ENCODE measurements around the gene C1orf116.

The C1orf116 gene

GRCh38 chr1:207058878-207059867, 26.6 kb upstream of the C1orf116 start:
- peaks cover 34% of the 10 kb centered on the region for H3K36me3 ChIP-seq (ENCODE audit: control insufficient read depth, insufficient read depth, low read length, severe bottlenecking)
- no peak for DNase-seq (ENCODE audit: low read depth)
- no peaks in the 10 kb centered on the region for H3K9me3 ChIP-seq (ENCODE audit: control insufficient read depth, low read length)
- H3K4me3 ChIP-seq (ENCODE audit: low read length): no peak overlapping the region
- no peak overlapping the region for H3K9ac ChIP-seq (ENCODE audit: low read length)
- H3K27me3 ChIP-seq (replicated peaks; ENCODE audit: control insufficient read depth, insufficient read depth, low read length): no peaks in the 10 kb centered on the region
- H3K4me1 ChIP-seq (ENCODE audit: control insufficient read depth, insufficient read depth, low read length): no peaks in the 10 kb centered on the region

- no peak for DNase-seq (ENCODE audit: low read depth)
- Histone ChIP-seq H3K4me3 (ENCODE audit: low read length) (no peak overlapping the region), H3K4me1 (ENCODE audit: control insufficient read depth, insufficient read depth, low read length) (no peaks in the 10 kb centered on the region), H3K36me3 (ENCODE audit: control insufficient read depth, insufficient read depth, low read length, severe bottlenecking) (peaks cover 24% of the 10 kb centered on the region), H3K9ac (ENCODE audit: low read length) (no peak overlapping the region), H3K27me3 (replicated peaks; ENCODE audit: control insufficient read depth, insufficient read depth, low read length) (no peaks in the 10 kb centered on the region), H3K9me3 (ENCODE audit: control insufficient read depth, low read length) (no peaks in the 10 kb centered on the region)
Observed at GRCh38 chr1:207058252-207058651, 25.7 kb upstream of the C1orf116 start.

- DNase-seq (ENCODE audit: low read depth): no peak
- H3K4me1 ChIP-seq (ENCODE audit: control insufficient read depth, insufficient read depth, low read length): peaks cover 10% of the 10 kb centered on the region
- peaks cover 9% of the 10 kb centered on the region for H3K36me3 ChIP-seq (ENCODE audit: control insufficient read depth, insufficient read depth, low read length, severe bottlenecking)
- H3K9me3 ChIP-seq (ENCODE audit: control insufficient read depth, low read length): no peaks in the 10 kb centered on the region
- H3K4me3 ChIP-seq (ENCODE audit: low read length): no peak overlapping the region
- H3K27me3 ChIP-seq (replicated peaks; ENCODE audit: control insufficient read depth, insufficient read depth, low read length): no peaks in the 10 kb centered on the region
- H3K9ac ChIP-seq (ENCODE audit: low read length): no peak overlapping the region
Observed at GRCh38 chr1:207056673-207057072, 24.1 kb upstream of the C1orf116 start.

- Histone ChIP-seq H3K4me3 (ENCODE audit: low read length) (no peak overlapping the region), H3K27me3 (replicated peaks; ENCODE audit: control insufficient read depth, insufficient read depth, low read length) (no peaks in the 10 kb centered on the region), H3K9ac (ENCODE audit: low read length) (no peak overlapping the region), H3K36me3 (ENCODE audit: control insufficient read depth, insufficient read depth, low read length, severe bottlenecking) (peaks cover 4% of the 10 kb centered on the region), H3K4me1 (ENCODE audit: control insufficient read depth, insufficient read depth, low read length) (peaks cover 17% of the 10 kb centered on the region), H3K9me3 (ENCODE audit: control insufficient read depth, low read length) (no peaks in the 10 kb centered on the region)
- no peak for DNase-seq (ENCODE audit: low read depth)
Observed at GRCh38 chr1:207055386-207056001, 22.9 kb upstream of the C1orf116 start.

GRCh38 chr1:207054491-207054890, 21.9 kb upstream of the C1orf116 start:
- DNase-seq (ENCODE audit: low read depth): no peak
- H3K36me3 ChIP-seq (ENCODE audit: control insufficient read depth, insufficient read depth, low read length, severe bottlenecking): no peaks in the 10 kb centered on the region
- H3K27me3 ChIP-seq (replicated peaks; ENCODE audit: control insufficient read depth, insufficient read depth, low read length): no peaks in the 10 kb centered on the region

GRCh38 chr1:207052911-207053769, 20.6 kb upstream of the C1orf116 start, which contains the start of gene PFKFB2:
TSS of gene PFKFB2 (plus strand) at chr1:207053275. CDS start at chr1:207054718, 1,443 bp downstream.
- peaks cover 13% of the 10 kb centered on the region for H3K36me3 ChIP-seq (ENCODE audit: control insufficient read depth, insufficient read depth, low read length, severe bottlenecking)
- peak within 1 kb of the TSS; percentile 91 for H3K9ac ChIP-seq (ENCODE audit: low read length)
- peak; percentile 96 for DNase-seq (ENCODE audit: low read depth)
- peak within 1 kb of the TSS; percentile 93 for H3K4me3 ChIP-seq (ENCODE audit: low read length)
- H3K9me3 ChIP-seq (ENCODE audit: control insufficient read depth, low read length): no peaks in the 10 kb centered on the region
- peaks cover 23% of the 10 kb centered on the region for H3K4me1 ChIP-seq (ENCODE audit: control insufficient read depth, insufficient read depth, low read length)
- no peaks in the 10 kb centered on the region for H3K27me3 ChIP-seq (replicated peaks; ENCODE audit: control insufficient read depth, insufficient read depth, low read length)

More at GRCh38 chr1:207054491-207054890, 21.9 kb upstream of the C1orf116 start:
- Histone ChIP-seq H3K9me3 (ENCODE audit: control insufficient read depth, low read length) (no peaks in the 10 kb centered on the region), H3K4me1 (ENCODE audit: control insufficient read depth, insufficient read depth, low read length) (peaks cover 20% of the 10 kb centered on the region), H3K9ac (ENCODE audit: low read length) (no peak overlapping the region), H3K4me3 (ENCODE audit: low read length) (no peak overlapping the region)

GRCh38 chr1:207051191-207051943, 18.8 kb upstream of the C1orf116 start, which contains the start of gene YOD1:
TSS of gene YOD1 (minus strand) at chr1:207051208. CDS start at chr1:207051030, 178 bp downstream.
- Histone ChIP-seq H3K4me1 (ENCODE audit: control insufficient read depth, insufficient read depth, low read length) (peaks cover 35% of the 10 kb centered on the region), H3K9ac (ENCODE audit: low read length) (peak within 1 kb of the TSS; percentile 98), H3K4me3 (ENCODE audit: low read length) (peak within 1 kb of the TSS; percentile 99), H3K9me3 (ENCODE audit: control insufficient read depth, low read length) (no peaks in the 10 kb centered on the region), H3K27me3 (replicated peaks; ENCODE audit: control insufficient read depth, insufficient read depth, low read length) (no peaks in the 10 kb centered on the region), H3K36me3 (ENCODE audit: control insufficient read depth, insufficient read depth, low read length, severe bottlenecking) (peaks cover 15% of the 10 kb centered on the region)
- DNase-seq (ENCODE audit: low read depth): no peak

GRCh38 chr1:207050480-207051190, 18.1 kb upstream of the C1orf116 start:
- no peaks in the 10 kb centered on the region for H3K9me3 ChIP-seq (ENCODE audit: control insufficient read depth, low read length)

GRCh38 chr1:207049974-207050391, 17.4 kb upstream of the C1orf116 start:
- Histone ChIP-seq H3K4me3 (ENCODE audit: low read length) (peak overlapping the region; percentile 99), H3K36me3 (ENCODE audit: control insufficient read depth, insufficient read depth, low read length, severe bottlenecking) (peaks cover 15% of the 10 kb centered on the region), H3K4me1 (ENCODE audit: control insufficient read depth, insufficient read depth, low read length) (peaks cover 49% of the 10 kb centered on the region), H3K9me3 (ENCODE audit: control insufficient read depth, low read length) (no peaks in the 10 kb centered on the region), H3K9ac (ENCODE audit: low read length) (peak overlapping the region; percentile 98), H3K27me3 (replicated peaks; ENCODE audit: control insufficient read depth, insufficient read depth, low read length) (no peaks in the 10 kb centered on the region)
- peak; percentile 88 for DNase-seq (ENCODE audit: low read depth)

More at GRCh38 chr1:207050480-207051190, 18.1 kb upstream of the C1orf116 start:
- peaks cover 42% of the 10 kb centered on the region for H3K4me1 ChIP-seq (ENCODE audit: control insufficient read depth, insufficient read depth, low read length)
- peak overlapping the region; percentile 98 for H3K9ac ChIP-seq (ENCODE audit: low read length)
- H3K36me3 ChIP-seq (ENCODE audit: control insufficient read depth, insufficient read depth, low read length, severe bottlenecking): peaks cover 15% of the 10 kb centered on the region
- H3K4me3 ChIP-seq (ENCODE audit: low read length): peak overlapping the region; percentile 99
- DNase-seq (ENCODE audit: low read depth): peak; percentile 97
- H3K27me3 ChIP-seq (replicated peaks; ENCODE audit: control insufficient read depth, insufficient read depth, low read length): no peaks in the 10 kb centered on the region

GRCh38 chr1:207049514-207049913, 17.0 kb upstream of the C1orf116 start:
- no peaks in the 10 kb centered on the region for H3K9me3 ChIP-seq (ENCODE audit: control insufficient read depth, low read length)
- peak overlapping the region; percentile 98 for H3K9ac ChIP-seq (ENCODE audit: low read length)
- no peaks in the 10 kb centered on the region for H3K27me3 ChIP-seq (replicated peaks; ENCODE audit: control insufficient read depth, insufficient read depth, low read length)
- H3K4me1 ChIP-seq (ENCODE audit: control insufficient read depth, insufficient read depth, low read length): peaks cover 49% of the 10 kb centered on the region
- DNase-seq (ENCODE audit: low read depth): no peak
- peak overlapping the region; percentile 99 for H3K4me3 ChIP-seq (ENCODE audit: low read length)
- peaks cover 15% of the 10 kb centered on the region for H3K36me3 ChIP-seq (ENCODE audit: control insufficient read depth, insufficient read depth, low read length, severe bottlenecking)
